HL-60 (cell line): Measurements from ENCODE around the gene AMDHD2.

Experiments used
- DNase-seq, 2 experiments: peaks; one replicate each; pipeline ENCODE4 v3.0.0-alpha.2; 2010 to 2020; ENCODE audit warnings: low read depth in 1 of 2, low spot score in 1 of 2
- H3K27ac ChIP-seq: fragments of 250-450 bp; sonication (Bioruptor Pico); replicated peaks from 2 replicates; pipeline ENCODE4 v1.5.1; 2020; ENCODE audit warnings: mild to moderate bottlenecking, moderate library complexity
- H3K27me3 ChIP-seq: fragments of 250-450 bp; sonication (Bioruptor Pico); 2 replicates; pipeline ENCODE4 v1.5.1; 2021; ENCODE audit warnings: mild to moderate bottlenecking, moderate library complexity; ENCODE audit not compliant: insufficient read depth, poor library complexity, severe bottlenecking
- H3K4me3 ChIP-seq: replicated peaks from 2 replicates; pipeline ENCODE4 v1.5.1; 2011; ENCODE audit warnings: mild to moderate bottlenecking, control low read depth, low read length; ENCODE audit not compliant: insufficient read depth
- GABPA ChIP-seq: IDR thresholded peaks from 2 replicates; pipeline ENCODE4 v1.6.1; 2012; ENCODE audit warnings: low read depth
- POLR2AphosphoS5 ChIP-seq: IDR thresholded peaks from 2 replicates; pipeline ENCODE4 v1.6.1; 2012; ENCODE audit warnings: low read depth
- REST ChIP-seq: IDR thresholded peaks from 2 replicates; pipeline ENCODE4 v1.6.1; 2012; ENCODE audit warnings: low read depth; ENCODE audit not compliant: insufficient replicate concordance
- SPI1 ChIP-seq: IDR thresholded peaks from 2 replicates; pipeline ENCODE4 v1.6.1; 2012; ENCODE audit warnings: low read depth, mild to moderate bottlenecking, borderline replicate concordance
- TF ChIP-seq, protein P1 (sequence below): IDR thresholded peaks from one replicate; pipeline ENCODE4 v1.5.1; 2011; ENCODE audit warnings: low read length, control low read depth, inconsistent platforms; ENCODE audit not compliant: insufficient read depth

The AMDHD2 gene

DNA sequence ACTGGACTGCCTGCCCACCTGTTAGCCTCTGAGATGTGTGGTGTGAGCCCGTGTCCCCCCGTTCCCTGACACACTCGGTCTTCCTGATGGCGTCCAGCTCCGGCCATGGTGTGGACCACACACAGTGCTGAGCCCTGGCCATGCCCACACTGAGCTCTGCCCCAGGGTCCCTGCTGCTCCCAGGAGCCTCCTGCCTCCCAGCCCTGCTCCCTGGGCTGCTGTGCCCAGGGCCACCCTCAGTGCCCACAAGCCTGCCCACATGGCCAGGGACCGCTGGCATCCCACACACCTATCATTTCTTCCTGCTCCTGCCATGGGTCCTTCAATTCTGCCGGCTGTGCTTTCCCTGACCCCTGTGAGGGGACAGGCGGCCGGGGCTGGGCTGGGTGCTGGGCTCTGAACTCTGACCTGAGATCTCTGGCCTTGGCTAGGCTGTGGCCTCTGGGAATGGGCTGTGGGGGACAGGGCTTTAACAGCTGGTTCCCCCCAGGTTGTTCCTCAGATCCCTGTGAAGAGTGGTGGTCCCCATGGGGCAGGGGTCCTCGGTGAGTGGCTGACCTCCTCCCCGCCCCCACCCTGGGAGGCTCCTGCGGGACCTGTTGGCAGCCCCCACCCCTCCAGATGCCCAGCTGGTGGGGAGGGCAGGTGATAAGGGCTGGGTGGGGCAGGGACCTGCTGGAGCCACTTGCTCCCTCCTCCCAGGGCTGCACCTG lies 7.1 kb downstream of the AMDHD2 start:
- no peak for DNase-seq
- no peak overlapping the region; the same call in 1 of the 2 replicates for H3K27ac ChIP-seq
- TF ChIP-seq POLR2AphosphoS5, result peak; percentile 15; the same call in 1 of the 2 replicates
- TF ChIP-seq, protein P1, sequence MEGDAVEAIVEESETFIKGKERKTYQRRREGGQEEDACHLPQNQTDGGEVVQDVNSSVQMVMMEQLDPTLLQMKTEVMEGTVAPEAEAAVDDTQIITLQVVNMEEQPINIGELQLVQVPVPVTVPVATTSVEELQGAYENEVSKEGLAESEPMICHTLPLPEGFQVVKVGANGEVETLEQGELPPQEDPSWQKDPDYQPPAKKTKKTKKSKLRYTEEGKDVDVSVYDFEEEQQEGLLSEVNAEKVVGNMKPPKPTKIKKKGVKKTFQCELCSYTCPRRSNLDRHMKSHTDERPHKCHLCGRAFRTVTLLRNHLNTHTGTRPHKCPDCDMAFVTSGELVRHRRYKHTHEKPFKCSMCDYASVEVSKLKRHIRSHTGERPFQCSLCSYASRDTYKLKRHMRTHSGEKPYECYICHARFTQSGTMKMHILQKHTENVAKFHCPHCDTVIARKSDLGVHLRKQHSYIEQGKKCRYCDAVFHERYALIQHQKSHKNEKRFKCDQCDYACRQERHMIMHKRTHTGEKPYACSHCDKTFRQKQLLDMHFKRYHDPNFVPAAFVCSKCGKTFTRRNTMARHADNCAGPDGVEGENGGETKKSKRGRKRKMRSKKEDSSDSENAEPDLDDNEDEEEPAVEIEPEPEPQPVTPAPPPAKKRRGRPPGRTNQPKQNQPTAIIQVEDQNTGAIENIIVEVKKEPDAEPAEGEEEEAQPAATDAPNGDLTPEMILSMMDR, result no peak
- no peak overlapping the region for H3K4me3 ChIP-seq
- H3K27me3 ChIP-seq, result no peaks in the 10 kb centered on the region

GRCh38 chr16:2527784-2528100 lies 7.6 kb downstream of the AMDHD2 start:
- Histone ChIP-seq H3K27ac (no peak overlapping the region), H3K27me3 (no peaks in the 10 kb centered on the region), H3K4me3 (no peak overlapping the region)
- TF ChIP-seq SPI1 (no peak), REST (no peak), POLR2AphosphoS5 (no peak), GABPA (no peak)
- TF ChIP-seq, protein P1, result no peak
- no peak for DNase-seq

DNA sequence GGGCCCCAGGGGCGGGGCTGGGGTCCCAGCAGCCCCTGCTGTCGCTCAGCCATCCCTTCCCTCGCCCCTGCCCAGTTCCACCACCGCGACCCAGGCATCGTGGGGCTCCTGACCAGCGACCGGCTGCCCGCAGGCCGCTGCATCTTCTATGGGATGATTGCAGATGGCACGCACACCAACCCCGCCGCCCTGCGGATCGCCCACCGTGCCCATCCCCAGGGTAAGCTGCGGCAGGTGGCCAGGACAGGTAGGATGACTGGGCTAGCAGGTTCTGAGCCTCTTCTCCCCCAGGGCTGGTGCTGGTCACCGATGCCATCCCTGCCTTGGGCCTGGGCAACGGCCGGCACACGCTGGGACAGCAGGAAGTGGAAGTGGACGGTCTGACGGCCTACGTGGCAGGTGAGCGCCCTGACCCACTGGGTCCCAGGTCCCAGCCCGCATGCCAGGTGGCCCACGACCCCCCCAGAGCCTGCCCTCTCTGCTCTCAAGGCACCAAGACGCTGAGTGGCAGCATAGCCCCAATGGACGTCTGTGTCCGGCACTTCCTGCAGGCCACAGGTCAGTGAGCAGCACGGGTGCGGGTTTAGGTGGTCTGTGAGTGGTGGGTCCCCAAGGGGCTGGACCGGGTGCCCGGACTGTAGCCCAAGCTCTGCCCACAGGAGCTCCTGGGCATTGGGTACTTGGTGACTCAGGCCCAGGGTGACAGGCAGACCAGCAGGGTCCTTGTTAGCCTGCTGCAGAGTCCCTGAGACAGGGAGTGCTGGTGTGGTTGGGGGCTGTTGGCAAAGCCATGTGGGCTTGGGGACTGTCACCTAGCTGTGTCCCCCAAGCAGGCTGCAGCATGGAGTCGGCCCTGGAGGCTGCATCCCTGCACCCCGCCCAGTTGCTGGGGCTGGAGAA lies 8.2 kb downstream of the AMDHD2 start:
- TF ChIP-seq GABPA (no peak), POLR2AphosphoS5 (no peak), REST (no peak), SPI1 (no peak)
- TF ChIP-seq, protein P1, result no peak
- H3K27me3 ChIP-seq, result no peaks in the 10 kb centered on the region
- H3K4me3 ChIP-seq, result no peak overlapping the region
- DNase-seq, result no peak
- H3K27ac ChIP-seq, result no peak overlapping the region
